Breast epithelium (tissue), 3 donors: ENCODE results near the gene NR1I3.
A peak's percentile ranks its signal among the peaks of the same experiment; 100 is the strongest.

ENCODE experiments used
- POLR2AphosphoS5 ChIP-seq, 3 donors: sonication (generic); formaldehyde crosslinking; IDR thresholded peaks; one replicate each; pipeline ENCODE4 v1.6.1; 2017; ENCODE audit warnings: antibody characterized with exemption in 3 of 3
- TF ChIP-seq, protein P1 (sequence below), 3 donors: fragments of 450-650 bp; IDR thresholded peaks; one replicate each; pipeline ENCODE4 v1.5.1; 2016 to 2017; ENCODE audit warnings: antibody characterized with exemption in 3 of 3, mild to moderate bottlenecking in 3 of 3, moderate library complexity in 3 of 3

GRCh38 chr1:161193561-161194235, 44.3 kb downstream of the NR1I3 start:
- TF ChIP-seq, protein P1, sequence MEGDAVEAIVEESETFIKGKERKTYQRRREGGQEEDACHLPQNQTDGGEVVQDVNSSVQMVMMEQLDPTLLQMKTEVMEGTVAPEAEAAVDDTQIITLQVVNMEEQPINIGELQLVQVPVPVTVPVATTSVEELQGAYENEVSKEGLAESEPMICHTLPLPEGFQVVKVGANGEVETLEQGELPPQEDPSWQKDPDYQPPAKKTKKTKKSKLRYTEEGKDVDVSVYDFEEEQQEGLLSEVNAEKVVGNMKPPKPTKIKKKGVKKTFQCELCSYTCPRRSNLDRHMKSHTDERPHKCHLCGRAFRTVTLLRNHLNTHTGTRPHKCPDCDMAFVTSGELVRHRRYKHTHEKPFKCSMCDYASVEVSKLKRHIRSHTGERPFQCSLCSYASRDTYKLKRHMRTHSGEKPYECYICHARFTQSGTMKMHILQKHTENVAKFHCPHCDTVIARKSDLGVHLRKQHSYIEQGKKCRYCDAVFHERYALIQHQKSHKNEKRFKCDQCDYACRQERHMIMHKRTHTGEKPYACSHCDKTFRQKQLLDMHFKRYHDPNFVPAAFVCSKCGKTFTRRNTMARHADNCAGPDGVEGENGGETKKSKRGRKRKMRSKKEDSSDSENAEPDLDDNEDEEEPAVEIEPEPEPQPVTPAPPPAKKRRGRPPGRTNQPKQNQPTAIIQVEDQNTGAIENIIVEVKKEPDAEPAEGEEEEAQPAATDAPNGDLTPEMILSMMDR (IDR thresholded peaks at IDR 0.05) = no peak
- peak in 1 of 3 donors; percentile 15 for TF ChIP-seq POLR2AphosphoS5 (IDR thresholded peaks at IDR 0.05)
